ENCODE data around the gene MFSD6L.
"Not testable (repeated sequence)": the region's sequence is repeated elsewhere in the genome, so short reads cannot be mapped to it uniquely, and the experiment has no call there.

Gene MFSD6L

DNA sequence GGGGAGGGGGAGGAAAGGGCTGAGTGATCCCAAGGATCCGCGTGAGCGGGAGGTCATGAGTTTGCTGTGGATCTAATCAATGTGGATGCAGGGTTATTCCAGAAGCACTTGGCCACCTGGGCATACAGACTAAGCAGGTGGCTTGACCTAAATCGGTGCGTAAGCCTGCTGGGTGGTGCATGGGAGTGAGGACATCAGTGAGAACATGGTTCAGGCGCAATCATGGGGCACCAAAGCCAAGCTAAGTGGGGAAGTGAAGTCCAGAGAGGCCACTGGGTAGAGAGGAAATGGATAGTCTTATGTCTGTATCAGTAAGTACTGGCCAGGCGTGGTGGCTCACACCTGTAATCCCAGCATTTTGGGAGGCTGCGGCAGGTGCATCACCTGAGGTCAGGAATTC is 18.9 kb upstream of the MFSD6L start:
- peaks cover 4% of the 10 kb centered on the region for H3K9me3 Mint-ChIP-seq
- no peak for DNase-seq (ENCODE audit: low spot score)
- H3K27me3 Mint-ChIP-seq (ENCODE audit: low read depth) = no peaks in the 10 kb centered on the region
- no peak overlapping the region for H3K4me3 Mint-ChIP-seq
- no peak overlapping the region for H3K27ac Mint-ChIP-seq
- peaks cover 28% of the 10 kb centered on the region for H3K36me3 Mint-ChIP-seq (ENCODE audit: low read depth)
- no peaks in the 10 kb centered on the region for H3K4me1 Mint-ChIP-seq (ENCODE audit: low read depth)

DNA sequence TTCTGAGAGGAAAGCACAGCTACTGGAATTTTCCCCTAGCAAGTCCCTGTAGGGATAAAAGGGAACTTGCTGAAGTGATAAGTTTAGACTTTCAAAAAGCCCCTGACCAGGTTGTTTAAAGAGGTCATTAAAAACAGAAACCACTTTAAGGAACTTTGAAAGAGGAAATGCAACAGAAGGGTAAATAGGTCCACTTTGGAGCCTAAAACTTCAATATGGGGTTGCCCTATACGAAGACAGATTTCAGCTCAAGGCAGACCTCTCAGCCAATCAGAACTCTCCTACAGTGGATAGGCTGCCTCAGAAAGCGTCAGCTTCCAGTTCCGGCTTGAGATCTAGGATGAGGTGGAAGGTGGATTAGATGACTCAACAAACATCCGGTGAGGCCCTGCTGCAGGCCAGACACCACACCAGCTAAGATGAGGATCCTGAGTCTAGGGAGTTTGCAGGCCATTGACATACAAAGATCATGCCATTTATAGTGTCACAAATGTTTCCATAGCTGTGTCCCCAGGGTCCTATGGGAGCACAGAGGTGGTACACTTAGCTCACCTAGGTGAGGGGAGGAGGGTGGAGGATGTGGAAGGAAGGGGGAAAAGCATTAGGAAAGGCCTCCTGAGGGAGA is 7.9 kb upstream of the MFSD6L start:
- DNase-seq (ENCODE audit: low spot score) = no peak
- Mint-ChIP-seq H3K4me3 (no peak overlapping the region), H3K4me1 (ENCODE audit: low read depth) (peaks cover 1% of the 10 kb centered on the region), H3K36me3 (ENCODE audit: low read depth) (peaks cover 45% of the 10 kb centered on the region), H3K27ac (no peak overlapping the region), H3K9me3 (no peaks in the 10 kb centered on the region), H3K27me3 (ENCODE audit: low read depth) (no peaks in the 10 kb centered on the region)

DNA sequence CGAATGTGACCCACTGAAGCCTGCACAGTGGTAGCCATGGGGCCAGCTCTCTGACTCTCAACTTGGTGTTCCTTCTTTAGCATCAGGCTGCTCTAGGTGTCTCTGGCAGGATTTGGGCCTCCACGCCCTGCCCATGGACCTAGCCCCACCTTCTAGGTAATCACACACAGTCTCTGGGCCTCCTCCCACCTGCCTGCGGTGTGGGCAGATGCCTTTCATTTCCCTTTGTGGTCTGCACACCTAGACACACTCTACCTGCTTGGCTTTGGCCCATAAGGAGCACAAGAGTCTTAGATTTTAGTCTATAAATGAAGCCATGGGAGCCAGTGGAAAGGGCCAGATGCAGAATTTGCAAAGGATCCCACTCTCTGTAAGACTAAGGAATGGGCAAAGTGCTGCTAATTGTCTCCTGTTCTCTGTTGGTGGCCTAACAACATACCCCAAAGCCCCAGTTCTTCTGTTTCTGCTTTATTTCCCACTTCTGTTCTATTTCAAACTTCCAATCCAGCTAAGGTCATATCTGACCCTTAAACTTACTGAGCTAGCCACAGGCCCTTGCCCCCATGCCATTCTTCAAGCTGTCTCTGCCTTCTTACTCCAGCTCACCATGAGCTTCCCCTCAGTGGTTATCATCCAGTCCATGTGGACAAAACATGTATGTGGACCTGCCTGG is 7.2 kb upstream of the MFSD6L start:
- no peaks in the 10 kb centered on the region for H3K9me3 Mint-ChIP-seq
- no peak for DNase-seq (ENCODE audit: low spot score)
- H3K4me3 Mint-ChIP-seq = no peak overlapping the region
- H3K27me3 Mint-ChIP-seq (ENCODE audit: low read depth) = no peaks in the 10 kb centered on the region
- H3K4me1 Mint-ChIP-seq (ENCODE audit: low read depth) = peaks cover 1% of the 10 kb centered on the region
- H3K36me3 Mint-ChIP-seq (ENCODE audit: low read depth) = peaks cover 39% of the 10 kb centered on the region
- H3K27ac Mint-ChIP-seq = no peak overlapping the region

DNA sequence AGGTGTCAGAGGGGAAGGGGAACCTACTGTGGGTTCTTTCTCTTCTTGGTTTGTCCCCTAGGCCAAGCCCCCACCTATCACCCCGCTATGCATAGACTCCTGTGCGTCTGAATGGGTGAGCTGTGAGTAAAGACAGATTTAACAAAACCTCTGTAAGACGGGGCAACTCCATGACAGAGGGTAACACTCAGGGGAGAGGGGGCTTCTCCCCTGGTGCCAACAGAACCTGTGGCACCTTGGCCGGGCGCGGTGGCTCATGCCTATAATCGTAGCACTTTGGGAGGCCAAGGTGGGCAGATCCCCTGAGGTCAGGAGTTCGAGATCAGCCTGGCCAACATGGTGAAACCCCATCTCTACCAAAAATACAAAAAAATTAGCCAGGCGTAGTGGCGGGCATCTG is 6.2 kb upstream of the MFSD6L start:
- H3K4me1 Mint-ChIP-seq (ENCODE audit: low read depth); H3K9me3 Mint-ChIP-seq; H3K27ac Mint-ChIP-seq; DNase-seq (ENCODE audit: low spot score); H3K27me3 Mint-ChIP-seq (ENCODE audit: low read depth); H3K4me3 Mint-ChIP-seq: not testable (repeated sequence)
- H3K36me3 Mint-ChIP-seq (ENCODE audit: low read depth) = peaks cover 33% of the 10 kb centered on the region

DNA sequence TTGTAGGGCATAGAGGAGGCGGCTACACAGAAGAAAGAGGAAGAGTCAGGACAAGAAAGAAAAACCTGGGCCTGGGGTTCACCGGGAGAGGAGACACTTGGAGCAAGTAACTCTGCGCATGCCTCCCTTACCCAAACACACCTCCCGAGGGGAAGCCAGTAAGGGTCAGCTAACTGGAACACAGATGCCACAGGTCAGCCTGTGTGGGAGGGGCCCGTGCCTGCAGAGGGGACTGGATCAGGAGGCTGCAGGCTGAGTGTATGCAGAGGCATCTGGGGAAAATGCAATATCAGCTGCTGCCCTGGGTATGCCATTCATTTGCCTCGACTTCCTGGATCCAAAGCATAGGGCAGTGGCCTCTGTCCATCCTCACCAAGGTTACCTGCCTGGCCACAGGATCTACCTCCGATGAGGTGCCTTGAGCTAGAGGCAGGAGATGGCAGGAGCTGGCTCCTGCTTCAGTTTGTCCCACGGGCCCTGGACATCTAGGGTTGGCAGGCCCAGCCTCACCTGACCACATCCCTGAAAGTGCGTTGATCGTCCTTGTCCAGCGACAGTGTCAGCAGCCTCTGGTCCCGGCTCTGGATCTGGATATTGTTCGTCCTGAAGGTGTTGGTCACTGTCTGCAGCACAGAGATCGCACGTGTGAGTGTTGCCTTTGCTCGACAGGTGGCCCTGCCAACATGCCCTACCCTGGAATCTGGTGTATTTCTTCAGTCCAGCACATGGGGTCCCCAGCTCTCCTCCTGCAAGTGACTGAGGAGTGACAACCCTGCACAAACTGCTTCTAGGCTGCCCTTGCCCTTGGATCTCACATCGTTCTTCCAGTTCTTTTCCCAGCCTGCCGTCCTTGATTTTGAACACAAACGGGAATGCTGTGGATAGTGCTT is 4.6 kb upstream of the MFSD6L start:
- H3K4me1 Mint-ChIP-seq (ENCODE audit: low read depth) = peaks cover 1% of the 10 kb centered on the region
- no peak overlapping the region for H3K27ac Mint-ChIP-seq
- H3K4me3 Mint-ChIP-seq = no peak overlapping the region
- DNase-seq (ENCODE audit: low spot score) = no peak
- H3K27me3 Mint-ChIP-seq (ENCODE audit: low read depth) = no peaks in the 10 kb centered on the region
- H3K9me3 Mint-ChIP-seq = no peaks in the 10 kb centered on the region
- peaks cover 26% of the 10 kb centered on the region for H3K36me3 Mint-ChIP-seq (ENCODE audit: low read depth)

DNA sequence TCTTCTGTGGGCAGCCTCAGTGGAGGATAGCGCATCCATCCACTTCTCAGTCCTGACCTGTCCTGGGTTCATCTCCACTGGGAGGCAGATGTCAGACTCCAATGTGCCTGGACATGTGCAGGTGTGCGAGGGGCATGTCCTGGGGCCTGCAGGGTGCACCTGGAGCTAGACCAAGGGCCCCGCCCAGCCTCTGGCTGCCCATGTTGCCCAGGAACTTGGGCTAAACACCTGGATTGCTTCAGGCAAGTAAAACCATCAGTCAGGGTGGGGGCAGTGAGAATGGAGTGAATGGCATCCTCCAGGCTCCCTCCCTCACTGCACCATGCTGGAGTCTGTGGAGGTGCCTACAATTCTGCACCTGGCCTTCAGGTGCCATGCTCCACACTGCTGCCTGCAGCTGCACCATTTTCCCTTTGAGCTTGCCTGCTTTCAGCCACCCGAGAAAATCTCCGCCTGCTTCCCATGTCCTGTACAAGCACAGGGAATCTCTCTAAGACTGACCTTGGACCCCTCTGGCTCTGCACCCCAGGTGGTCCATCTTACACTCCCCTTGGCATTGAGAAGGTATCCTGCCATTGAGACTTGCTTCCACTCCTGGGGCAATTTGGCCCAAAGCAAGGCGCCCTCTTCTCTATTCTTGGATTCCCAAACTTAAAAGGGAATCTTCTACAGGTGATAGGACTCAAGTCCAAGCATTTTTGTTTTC is 2.1 kb upstream of the MFSD6L start:
- DNase-seq (ENCODE audit: low spot score) = no peak
- peaks cover 10% of the 10 kb centered on the region for H3K36me3 Mint-ChIP-seq (ENCODE audit: low read depth)
- H3K27me3 Mint-ChIP-seq (ENCODE audit: low read depth) = no peaks in the 10 kb centered on the region
- no peak overlapping the region for H3K27ac Mint-ChIP-seq
- no peaks in the 10 kb centered on the region for H3K9me3 Mint-ChIP-seq
- no peaks in the 10 kb centered on the region for H3K4me1 Mint-ChIP-seq (ENCODE audit: low read depth)
- H3K4me3 Mint-ChIP-seq = no peak overlapping the region

DNA sequence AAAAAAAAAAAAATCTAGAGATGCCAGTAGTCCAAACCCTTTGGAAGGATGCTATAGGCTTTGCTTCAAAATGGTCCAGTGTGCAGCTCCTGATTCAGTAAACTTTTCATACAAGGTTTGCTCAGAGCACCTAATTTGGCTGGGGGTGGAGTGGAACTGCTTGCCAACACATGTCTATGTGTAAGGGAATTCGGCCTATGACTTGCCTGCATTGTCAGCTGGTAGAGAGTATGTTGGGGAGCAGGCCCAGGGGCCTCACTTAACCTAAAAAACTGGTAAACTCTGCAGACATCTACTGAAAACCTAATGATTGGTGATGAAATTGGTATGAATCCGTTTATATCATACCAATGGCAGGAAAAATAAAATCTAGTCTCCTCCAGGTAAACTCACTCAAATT is 1.5 kb upstream of the MFSD6L start:
- H3K27me3 Mint-ChIP-seq (ENCODE audit: low read depth) = no peaks in the 10 kb centered on the region
- H3K9me3 Mint-ChIP-seq = no peaks in the 10 kb centered on the region
- H3K4me3 Mint-ChIP-seq = no peak overlapping the region
- DNase-seq (ENCODE audit: low spot score) = no peak
- no peak overlapping the region for H3K27ac Mint-ChIP-seq
- H3K36me3 Mint-ChIP-seq (ENCODE audit: low read depth) = peaks cover 10% of the 10 kb centered on the region
- no peaks in the 10 kb centered on the region for H3K4me1 Mint-ChIP-seq (ENCODE audit: low read depth)

DNA sequence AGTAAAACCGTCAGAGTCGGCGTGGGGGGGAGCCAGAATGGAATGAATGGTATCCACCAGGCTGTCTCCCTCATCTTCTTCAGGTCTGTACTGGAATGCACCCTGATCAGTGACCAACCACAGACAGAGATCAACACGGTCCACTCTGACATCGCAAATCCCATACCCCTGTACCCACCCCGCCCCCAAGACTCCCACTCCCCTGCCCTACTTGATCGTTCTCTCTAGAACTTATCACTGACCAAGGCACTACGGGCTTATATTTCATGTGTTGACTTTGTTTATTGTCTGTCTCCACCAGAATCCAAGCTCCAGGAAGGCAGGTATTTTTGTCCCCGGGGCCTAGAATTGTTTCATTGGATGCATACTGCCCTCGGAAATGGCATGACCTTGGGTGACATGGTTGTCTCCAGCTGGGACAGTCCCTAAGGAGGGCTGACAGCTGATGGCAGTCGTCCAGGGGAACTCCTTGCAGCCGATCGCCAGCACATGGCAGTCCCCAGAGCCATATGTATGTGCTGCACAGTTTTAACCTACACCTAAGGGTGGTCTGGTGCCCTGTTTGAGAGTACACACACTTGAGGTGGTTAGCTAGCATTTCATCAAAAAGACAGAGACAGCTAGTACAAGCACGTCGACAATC is 526 bp upstream of the MFSD6L start:
- Mint-ChIP-seq H3K9me3 (no peaks in the 10 kb centered on the region), H3K27me3 (ENCODE audit: low read depth) (no peaks in the 10 kb centered on the region), H3K27ac (no peak overlapping the region), H3K4me3 (no peak overlapping the region), H3K4me1 (ENCODE audit: low read depth) (no peaks in the 10 kb centered on the region), H3K36me3 (ENCODE audit: low read depth) (peaks cover 10% of the 10 kb centered on the region)
- no peak for DNase-seq (ENCODE audit: low spot score)

DNA sequence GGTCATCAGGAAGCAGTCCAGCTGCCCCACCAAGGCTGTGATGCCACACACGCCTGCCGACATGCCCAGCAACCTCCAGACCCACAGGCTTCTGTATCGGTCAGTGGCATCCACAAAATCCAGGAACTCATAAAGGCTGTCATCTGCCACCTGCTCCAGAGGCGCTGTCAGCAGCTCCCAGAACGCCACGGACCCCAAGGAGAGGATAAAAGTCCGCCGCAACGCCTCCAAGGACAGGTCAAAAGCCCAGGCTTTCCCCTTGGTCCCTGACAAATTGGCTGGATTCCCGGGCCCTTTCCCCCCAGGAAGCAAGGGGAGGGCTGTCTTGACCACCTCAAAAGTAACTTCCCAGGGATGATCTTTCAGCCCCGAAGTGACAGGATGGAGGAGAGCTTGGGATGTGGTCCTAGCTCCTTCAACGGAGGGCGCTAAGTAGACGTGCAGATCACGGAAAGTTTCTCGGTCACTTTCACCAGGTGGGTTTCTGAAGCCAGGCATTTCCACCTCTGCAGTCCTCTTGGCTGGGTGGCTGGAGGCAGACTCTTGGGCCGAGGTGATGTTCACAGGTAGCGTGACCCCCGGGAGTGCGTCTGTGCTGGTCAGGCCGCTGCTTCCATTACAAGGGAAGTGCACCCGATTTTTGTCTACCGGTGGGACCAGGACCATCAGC is 854 bp downstream of the MFSD6L start:
- no peak for DNase-seq (ENCODE audit: low spot score)
- H3K4me1 Mint-ChIP-seq (ENCODE audit: low read depth) = no peaks in the 10 kb centered on the region
- H3K9me3 Mint-ChIP-seq = no peaks in the 10 kb centered on the region
- H3K27ac Mint-ChIP-seq = no peak overlapping the region
- H3K27me3 Mint-ChIP-seq (ENCODE audit: low read depth) = no peaks in the 10 kb centered on the region
- peaks cover 9% of the 10 kb centered on the region for H3K36me3 Mint-ChIP-seq (ENCODE audit: low read depth)
- no peak overlapping the region for H3K4me3 Mint-ChIP-seq

DNA sequence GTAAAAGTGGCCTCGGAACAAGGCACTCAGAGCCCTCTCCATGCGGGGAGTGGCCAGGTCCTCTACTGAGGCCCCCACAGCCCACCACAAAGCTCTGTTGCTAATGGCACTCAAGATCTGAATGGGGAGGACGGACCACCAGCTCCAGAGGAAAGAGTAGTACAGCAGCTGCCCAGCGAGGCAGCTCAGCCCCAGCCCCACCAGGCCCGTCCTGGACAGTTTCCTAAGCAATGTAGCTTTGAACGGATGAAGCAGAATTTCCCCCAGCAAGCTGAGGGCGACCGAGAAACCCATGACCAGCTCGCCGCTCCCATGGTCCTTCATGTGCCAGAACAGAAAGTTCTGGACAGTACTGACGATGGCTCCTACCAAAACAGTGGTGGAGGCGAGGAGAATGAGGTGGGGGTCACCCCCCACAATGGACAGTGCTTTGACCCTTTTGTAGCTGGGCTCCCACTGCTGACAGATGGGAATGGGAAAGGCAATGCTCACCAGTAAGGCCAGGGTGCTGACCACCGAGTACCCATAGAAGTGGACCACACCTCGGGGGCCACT is 1.5 kb downstream of the MFSD6L start:
- peaks cover 6% of the 10 kb centered on the region for H3K36me3 Mint-ChIP-seq (ENCODE audit: low read depth)
- no peaks in the 10 kb centered on the region for H3K27me3 Mint-ChIP-seq (ENCODE audit: low read depth)
- no peak overlapping the region for H3K27ac Mint-ChIP-seq
- no peak overlapping the region for H3K4me3 Mint-ChIP-seq
- H3K9me3 Mint-ChIP-seq = no peaks in the 10 kb centered on the region
- H3K4me1 Mint-ChIP-seq (ENCODE audit: low read depth) = no peaks in the 10 kb centered on the region
- no peak for DNase-seq (ENCODE audit: low spot score)

DNA sequence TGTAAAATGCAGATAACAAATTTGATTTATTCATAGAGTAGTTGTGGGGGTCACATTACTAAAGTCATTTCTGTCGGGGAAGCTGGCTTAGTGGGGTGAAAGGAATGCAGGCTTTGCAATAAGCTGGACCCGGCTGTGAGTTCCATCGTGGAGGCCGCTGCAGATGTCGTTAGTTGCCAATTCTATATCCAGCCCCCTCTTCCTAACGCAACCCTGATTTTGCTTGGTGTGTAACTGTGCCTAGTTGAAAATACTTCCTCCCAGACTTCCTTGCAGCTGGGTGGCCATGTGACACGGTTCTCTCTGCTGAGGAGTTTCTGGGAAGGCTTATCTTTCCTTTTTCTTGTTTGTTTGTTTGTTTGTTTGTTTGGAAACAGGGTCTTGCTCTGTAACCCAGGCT is 4.5 kb downstream of the MFSD6L start:
- Mint-ChIP-seq H3K36me3 (ENCODE audit: low read depth) (no peaks in the 10 kb centered on the region), H3K4me1 (ENCODE audit: low read depth) (no peaks in the 10 kb centered on the region), H3K27ac (no peak overlapping the region), H3K27me3 (ENCODE audit: low read depth) (no peaks in the 10 kb centered on the region), H3K9me3 (no peaks in the 10 kb centered on the region), H3K4me3 (no peak overlapping the region)
- no peak for DNase-seq (ENCODE audit: low spot score)

DNA sequence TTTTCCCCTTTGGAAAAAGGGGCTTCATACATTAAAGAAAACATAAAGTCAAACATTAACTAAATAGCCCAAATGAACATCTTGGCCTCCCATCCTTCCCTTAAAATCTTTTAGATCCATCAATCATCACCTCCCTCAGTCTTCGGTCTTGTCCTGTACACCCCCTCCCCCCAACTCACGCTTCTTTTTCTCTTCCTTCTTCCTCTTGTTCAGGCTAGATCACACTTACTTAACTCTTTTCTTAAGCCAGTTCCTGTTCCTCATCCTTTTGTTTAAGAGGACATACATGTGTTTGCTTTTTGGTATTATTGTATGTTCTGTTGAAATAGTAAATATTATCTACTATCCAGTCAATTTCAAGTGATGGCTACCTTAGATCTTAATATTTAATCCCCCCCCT is 5.5 kb downstream of the MFSD6L start:
- Mint-ChIP-seq H3K9me3 (no peaks in the 10 kb centered on the region), H3K4me1 (ENCODE audit: low read depth) (no peaks in the 10 kb centered on the region)

DNA sequence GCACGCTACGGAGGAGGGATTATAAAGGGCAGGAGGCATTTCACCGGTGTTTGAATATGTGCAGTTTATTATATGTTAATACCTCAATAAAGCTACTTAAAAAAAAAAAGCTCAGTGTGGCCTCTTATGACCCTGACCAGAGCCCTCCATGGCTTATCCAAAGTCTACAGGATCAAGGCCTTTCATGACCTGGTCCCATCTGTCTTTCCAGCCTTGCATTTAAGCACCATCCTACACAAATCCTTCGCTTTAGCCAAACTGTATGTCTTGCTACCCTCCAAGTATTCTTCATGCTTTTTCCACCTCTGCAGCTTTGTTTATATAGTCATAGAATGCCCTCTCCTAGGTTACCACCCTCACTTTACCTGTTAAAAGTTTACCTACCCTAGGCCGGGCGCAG is 6.5 kb downstream of the MFSD6L start:
- Mint-ChIP-seq H3K4me1 (ENCODE audit: low read depth) (no peaks in the 10 kb centered on the region), H3K27me3 (ENCODE audit: low read depth) (no peaks in the 10 kb centered on the region), H3K36me3 (ENCODE audit: low read depth) (no peaks in the 10 kb centered on the region), H3K9me3 (no peaks in the 10 kb centered on the region), H3K4me3 (no peak overlapping the region), H3K27ac (no peak overlapping the region)
- DNase-seq (ENCODE audit: low spot score) = no peak

More for the DNA sequence above, 5.5 kb downstream of the MFSD6L start:
- H3K27ac Mint-ChIP-seq = no peak overlapping the region
- H3K4me3 Mint-ChIP-seq = no peak overlapping the region
- no peaks in the 10 kb centered on the region for H3K27me3 Mint-ChIP-seq (ENCODE audit: low read depth)
- DNase-seq (ENCODE audit: low spot score) = no peak
- no peaks in the 10 kb centered on the region for H3K36me3 Mint-ChIP-seq (ENCODE audit: low read depth)

Measured in T-helper 2 cell treated with Interferon-gamma antibody and Interleukin-4, amounts not matched to agents 5 μg/mL and 100 μg/mL, for 36 hours (primary cell).